Measurements from ENCODE around the gene DOC2B.
"Not testable (repeated sequence)": the region's sequence is repeated elsewhere in the genome, so short reads cannot be mapped to it uniquely, and the experiment has no call there.

Gene DOC2B

DNA sequence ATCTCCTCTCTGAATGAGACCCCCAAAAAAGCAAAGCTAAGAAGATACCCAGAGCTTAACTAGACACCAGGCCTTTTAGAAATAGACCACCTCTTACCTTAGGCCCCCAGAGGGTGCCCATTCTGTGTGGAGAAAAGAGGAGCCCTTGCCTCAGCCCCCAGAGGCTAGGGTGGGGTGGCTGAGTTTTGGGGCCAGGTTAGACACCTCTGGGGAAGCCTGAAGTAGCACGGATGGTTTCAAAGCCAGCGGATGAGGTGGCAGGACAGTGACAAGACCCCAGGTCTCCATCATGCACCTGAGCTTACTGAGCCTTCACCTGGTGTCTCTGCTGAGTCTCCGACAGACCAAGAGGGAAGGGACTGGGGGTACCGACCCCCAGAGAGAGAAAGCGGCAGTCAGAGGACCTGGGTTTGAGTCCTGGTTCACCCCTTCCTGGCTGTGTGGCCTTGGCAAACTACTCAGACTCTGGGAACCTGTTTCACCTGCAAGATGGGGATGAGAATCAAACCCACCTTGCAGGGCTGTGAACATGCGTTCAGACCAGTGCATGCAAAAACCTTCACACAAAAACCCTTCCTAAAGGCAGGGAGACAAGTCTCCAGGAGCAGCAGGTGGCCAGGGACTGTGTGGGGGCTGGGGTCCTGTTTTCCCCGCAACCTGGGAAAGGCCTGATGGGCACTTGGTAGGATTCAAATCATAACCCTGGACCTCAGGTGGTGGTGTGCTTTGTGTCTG is 36.3 kb downstream of the DOC2B start:
- TF ChIP-seq, protein P1, sequence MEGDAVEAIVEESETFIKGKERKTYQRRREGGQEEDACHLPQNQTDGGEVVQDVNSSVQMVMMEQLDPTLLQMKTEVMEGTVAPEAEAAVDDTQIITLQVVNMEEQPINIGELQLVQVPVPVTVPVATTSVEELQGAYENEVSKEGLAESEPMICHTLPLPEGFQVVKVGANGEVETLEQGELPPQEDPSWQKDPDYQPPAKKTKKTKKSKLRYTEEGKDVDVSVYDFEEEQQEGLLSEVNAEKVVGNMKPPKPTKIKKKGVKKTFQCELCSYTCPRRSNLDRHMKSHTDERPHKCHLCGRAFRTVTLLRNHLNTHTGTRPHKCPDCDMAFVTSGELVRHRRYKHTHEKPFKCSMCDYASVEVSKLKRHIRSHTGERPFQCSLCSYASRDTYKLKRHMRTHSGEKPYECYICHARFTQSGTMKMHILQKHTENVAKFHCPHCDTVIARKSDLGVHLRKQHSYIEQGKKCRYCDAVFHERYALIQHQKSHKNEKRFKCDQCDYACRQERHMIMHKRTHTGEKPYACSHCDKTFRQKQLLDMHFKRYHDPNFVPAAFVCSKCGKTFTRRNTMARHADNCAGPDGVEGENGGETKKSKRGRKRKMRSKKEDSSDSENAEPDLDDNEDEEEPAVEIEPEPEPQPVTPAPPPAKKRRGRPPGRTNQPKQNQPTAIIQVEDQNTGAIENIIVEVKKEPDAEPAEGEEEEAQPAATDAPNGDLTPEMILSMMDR (IDR thresholded peaks at IDR 0.05; ENCODE audit: low read depth, low read length), result no peak
- in situ Hi-C loops (cut with HindIII; ENCODE audit: low sequenced_read_pairs), result no loop called here
- no peak overlapping the region for H3K4me3 ChIP-seq (ENCODE audit: low read depth, low read length)
- no peak for DNase-seq (ENCODE audit: low read depth, low spot score)

DNA sequence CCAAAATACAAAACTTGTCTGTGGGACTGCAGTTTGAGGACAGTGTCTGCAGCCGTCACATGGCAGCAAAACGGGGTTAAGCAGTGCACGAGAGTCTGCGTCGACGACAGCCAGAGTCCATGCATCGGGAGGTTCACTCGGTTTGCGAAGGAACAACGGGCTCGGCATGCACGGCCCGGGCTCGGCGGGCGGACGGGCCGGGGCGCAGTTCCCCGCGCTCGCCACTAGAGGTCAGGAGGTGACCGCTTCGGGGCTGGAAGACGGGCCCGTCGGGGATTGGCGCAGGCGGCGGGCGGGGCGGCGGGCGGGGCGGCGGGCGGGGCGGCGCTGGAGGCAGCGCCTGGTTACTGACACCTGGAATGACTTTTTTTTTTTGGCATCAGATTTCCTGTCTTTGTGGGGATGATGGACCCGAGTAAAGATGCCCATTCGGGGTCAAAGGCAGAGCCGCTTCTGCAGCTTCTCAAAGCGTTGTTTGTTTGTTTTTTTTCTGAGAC is 37.6 kb downstream of the DOC2B start:
- in situ Hi-C loops (cut with HindIII; ENCODE audit: low sequenced_read_pairs), result no loop called here
- peak; percentile 63 for DNase-seq (ENCODE audit: low read depth, low spot score)
- H3K4me3 ChIP-seq (ENCODE audit: low read depth, low read length), result no peak overlapping the region
- TF ChIP-seq, protein P1 (IDR thresholded peaks at IDR 0.05; ENCODE audit: low read depth, low read length), result peak; percentile 69

DNA sequence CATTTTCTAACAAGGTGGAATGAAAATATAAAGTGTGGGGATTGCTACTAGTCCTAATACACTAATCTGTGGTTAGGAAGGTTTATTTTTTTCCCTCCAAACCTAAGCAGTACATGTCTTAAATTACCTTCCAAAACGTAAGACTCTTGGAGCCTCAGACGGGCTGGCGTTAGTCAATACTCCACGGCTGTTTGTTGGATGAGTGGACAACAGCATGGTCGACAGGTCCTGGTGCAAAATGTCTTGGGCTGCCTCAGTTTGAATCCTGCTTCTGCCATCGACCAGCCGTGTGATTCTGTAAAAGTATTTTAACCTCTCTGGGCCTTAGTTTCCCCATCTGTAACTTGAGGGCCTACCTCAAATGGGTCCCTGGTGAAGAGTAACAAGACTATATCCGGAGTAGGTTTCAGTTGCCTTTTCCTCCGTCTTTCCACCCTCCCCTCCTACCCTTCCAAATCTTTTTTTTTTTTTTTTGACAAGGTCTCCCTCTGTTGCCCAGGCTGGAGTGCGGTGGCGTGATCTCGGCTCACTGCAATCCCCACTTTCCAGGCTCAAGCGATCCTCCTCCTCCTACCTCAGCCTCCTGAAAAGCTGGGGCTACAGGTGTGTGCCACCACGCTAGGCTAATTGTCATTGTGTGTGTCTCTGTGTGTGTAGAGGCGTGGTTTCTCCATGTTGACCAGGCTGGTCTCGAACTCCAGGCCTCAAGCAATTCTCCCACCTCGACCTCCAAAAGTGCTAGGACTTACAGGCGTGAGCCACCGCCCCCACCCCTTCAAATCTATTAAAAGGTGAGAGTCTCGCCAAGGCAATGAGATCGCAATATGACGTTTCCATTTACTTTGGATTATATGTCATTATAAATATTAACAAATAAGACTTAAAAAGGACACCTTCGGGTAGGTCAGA is 38.3 kb downstream of the DOC2B start:
- TF ChIP-seq, protein P1 (IDR thresholded peaks at IDR 0.05; ENCODE audit: low read depth, low read length), result no peak
- in situ Hi-C loops (cut with HindIII; ENCODE audit: low sequenced_read_pairs), result no loop called here
- DNase-seq (ENCODE audit: low read depth, low spot score), result no peak
- no peak overlapping the region for H3K4me3 ChIP-seq (ENCODE audit: low read depth, low read length)

DNA sequence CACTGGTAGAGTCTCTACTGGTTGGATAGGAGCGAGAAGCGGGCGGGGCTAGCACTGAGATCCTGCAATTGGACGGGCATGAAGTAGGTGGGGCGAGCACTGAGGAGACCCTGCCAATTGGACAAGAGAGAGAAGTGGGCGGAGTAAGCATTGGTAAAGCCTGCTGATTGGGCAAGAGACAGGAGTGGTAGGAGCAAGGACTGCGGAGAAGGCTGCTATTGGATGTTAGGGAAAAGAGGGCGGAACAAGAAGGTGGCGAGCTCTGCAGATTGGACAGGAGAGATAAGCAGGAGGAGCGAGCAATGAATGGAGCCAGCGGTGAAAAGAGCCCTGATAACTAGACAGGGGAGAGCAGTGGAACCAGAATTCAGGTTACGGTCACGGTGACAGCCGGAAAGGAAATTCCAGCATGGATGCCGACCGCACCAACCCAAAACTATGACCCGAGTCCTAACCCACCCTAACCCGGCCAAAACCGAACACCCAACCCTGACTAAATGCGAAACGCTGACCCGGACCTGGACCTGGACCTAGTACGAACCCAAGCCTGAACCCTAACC is 39.3 kb downstream of the DOC2B start:
- DNase-seq (ENCODE audit: low read depth, low spot score), result peak; percentile 5
- H3K4me3 ChIP-seq (ENCODE audit: low read depth, low read length), result no peak overlapping the region
- TF ChIP-seq, protein P1 (IDR thresholded peaks at IDR 0.05; ENCODE audit: low read depth, low read length), result no peak
- in situ Hi-C loops (cut with HindIII; ENCODE audit: low sequenced_read_pairs), result no loop called here

DNA sequence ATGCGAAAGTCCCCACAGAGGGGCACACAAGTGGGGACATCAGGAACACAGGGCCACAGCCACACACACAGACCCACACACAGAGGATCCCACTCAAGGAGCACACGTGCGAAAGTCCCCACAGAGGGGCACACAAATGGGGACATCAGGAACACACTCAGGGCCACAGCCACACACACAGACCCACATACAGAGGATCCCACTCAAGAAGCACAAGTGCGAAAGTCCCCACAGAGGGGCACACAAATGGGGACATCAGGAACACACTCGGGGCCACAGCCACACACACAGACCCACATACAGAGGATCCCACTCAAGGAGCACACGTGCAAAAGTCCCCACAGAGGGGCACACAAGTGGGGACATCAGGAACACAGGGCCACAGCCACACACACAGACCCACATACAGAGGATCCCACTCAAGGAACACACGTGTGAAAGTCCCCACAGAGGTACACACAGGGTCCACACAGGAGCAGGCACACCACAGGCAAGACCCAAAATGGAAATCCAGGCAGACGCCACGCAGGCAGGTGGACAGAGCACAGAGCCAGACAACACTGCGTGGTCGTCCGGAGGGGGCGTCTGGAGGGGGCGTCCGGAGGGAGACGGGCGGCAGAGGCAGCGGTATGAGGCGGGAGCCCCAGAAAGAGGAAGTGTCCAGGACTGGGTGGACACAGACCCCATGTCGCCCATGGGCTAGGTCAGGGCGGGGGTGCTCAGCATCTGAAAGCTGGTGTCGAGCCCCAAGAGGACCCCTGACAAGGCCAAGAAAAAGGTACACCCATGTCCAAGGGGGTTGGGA is 41.8 kb downstream of the DOC2B start:
- H3K4me3 ChIP-seq (ENCODE audit: low read depth, low read length); DNase-seq (ENCODE audit: low read depth, low spot score); in situ Hi-C loops (cut with HindIII; ENCODE audit: low sequenced_read_pairs): not testable (repeated sequence)

DNA sequence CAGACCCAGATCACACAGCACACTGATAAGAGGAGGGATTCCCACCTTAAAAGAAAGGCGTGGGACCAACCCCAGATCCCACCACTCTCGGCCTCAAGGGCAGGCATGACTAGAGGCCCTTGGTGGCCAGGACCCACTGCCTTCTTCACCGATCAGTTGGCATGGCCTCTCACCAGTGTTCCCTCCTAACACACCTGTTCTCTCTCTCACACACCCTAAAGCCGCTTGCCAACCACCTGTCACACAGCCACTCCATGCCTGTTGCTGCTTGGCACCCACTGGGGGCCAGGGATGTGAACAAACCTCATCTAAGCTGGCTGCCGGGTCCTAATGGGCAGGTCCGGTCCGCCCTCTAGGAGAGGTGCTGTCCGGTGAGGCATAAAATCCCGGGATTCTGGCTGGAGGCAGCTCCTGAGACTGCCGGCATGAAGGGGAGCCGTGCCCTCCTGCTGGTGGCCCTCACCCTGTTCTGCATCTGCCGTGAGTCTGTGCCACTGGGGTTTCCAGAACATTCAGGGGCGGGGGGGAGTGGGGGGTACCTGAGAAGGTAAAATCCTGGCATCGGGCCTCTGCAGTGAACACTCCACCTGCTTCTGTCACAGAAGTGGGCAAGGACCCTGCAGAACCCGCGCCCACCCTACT is 44.2 kb downstream of the DOC2B start, which contains the start of gene SCGB1C2:
Gene SCGB1C2 (plus strand): TSS at position 404 of the 642 bp plus-strand sequence. CDS start 22 bp downstream, at position 426.
- H3K4me3 ChIP-seq (ENCODE audit: low read depth, low read length); DNase-seq (ENCODE audit: low read depth, low spot score); in situ Hi-C loops (cut with HindIII; ENCODE audit: low sequenced_read_pairs): not testable (repeated sequence)

Measured in astrocyte of the spinal cord (primary cell).